ENCODE data around the gene FBXO24. TPM values are rescaled to one million over a fixed set of nuclear protein-coding genes. Genes with fewer than 3 reads are reported as not detected.

FBXO24 gene, protein sequence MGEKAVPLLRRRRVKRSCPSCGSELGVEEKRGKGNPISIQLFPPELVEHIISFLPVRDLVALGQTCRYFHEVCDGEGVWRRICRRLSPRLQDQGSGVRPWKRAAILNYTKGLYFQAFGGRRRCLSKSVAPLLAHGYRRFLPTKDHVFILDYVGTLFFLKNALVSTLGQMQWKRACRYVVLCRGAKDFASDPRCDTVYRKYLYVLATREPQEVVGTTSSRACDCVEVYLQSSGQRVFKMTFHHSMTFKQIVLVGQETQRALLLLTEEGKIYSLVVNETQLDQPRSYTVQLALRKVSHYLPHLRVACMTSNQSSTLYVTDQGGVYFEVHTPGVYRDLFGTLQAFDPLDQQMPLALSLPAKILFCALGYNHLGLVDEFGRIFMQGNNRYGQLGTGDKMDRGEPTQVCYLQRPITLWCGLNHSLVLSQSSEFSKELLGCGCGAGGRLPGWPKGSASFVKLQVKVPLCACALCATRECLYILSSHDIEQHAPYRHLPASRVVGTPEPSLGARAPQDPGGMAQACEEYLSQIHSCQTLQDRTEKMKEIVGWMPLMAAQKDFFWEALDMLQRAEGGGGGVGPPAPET
- total RNA-seq = 0.40 and 0.56 TPM in 2 replicates

DNA sequence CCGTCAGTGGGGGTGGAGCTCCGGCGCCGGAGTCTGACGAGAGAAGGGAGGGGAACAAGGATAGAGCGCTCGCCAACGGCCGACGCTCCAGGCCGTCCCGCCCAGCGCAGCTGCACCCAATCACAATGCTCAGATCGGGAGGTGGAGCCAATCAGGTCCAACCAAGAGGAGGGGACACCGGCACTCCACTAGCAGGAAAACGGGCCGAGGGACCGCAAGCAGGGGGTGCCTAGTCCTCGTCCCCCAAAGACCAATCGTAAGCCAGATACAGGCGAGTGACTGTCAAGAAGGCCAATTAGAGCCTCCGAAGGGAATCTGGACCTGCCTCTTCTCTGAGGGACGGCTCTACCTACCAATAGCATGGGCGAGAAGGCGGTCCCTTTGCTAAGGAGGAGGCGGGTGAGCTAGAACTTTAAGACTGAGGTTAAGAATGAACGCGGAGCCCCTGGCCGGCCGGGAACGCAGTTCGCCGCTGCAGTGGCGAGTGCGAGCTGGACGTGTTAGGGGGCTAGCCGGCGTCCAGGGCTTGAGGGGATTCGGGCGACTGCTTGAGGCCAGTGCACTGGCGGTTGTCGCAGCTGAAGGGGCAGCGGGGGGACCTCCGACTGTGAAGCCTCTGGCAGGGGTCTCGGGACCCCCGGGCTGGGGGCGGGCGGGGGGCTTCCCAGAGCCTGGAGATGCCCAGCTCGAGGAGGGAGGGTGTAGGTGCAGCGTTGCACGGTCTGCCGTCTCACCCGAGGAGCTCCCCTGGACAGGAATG, at the start of gene FBXO24:
Gene FBXO24 (plus strand): TSS at position 63 of the 760 bp plus-strand sequence. CDS start 298 bp downstream, at position 361.

DNA sequence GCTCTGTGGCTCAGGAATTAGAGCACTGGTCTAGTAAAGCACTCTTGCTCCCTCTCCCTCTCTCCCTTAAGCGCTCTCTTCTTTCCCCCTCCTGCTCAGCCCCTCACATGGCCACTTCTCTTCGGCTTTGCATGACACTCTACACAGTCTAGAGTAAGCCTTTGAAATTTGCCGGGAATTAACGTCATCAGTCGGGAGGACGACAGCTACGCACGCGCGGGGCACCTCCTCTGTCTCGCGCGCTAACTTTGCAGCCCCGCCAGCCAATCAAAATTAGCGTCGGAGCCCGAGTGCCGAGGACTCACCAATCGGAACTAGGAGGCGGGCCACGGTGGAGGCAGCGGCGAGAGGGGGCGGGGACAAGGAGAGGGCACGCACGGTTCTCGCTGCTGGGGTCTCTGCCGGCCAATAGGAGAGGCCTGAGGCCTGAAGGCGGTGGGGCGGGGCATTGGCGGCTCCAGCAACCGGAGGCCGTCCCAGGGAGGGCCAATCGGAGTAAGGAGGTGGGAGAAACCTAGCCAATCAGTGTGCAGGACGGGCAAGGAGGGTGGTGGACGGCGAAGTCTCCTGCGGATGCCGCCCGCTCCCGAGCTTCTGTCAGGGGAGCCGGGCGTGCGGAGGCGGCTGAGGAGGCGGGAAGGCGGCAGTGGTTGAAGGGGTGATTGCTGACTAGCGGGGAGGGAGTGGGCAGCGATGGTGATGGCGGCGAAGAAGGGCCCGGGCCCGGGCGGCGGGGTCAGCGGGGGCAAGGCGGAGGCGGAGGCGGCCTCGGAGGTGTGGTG, 47.3 kb upstream of the FBXO24 start, which contains the start of gene AGFG2:
Gene AGFG2 (plus strand): TSS at position 550 of the 782 bp plus-strand sequence. CDS start 144 bp downstream, at position 694.

DNA sequence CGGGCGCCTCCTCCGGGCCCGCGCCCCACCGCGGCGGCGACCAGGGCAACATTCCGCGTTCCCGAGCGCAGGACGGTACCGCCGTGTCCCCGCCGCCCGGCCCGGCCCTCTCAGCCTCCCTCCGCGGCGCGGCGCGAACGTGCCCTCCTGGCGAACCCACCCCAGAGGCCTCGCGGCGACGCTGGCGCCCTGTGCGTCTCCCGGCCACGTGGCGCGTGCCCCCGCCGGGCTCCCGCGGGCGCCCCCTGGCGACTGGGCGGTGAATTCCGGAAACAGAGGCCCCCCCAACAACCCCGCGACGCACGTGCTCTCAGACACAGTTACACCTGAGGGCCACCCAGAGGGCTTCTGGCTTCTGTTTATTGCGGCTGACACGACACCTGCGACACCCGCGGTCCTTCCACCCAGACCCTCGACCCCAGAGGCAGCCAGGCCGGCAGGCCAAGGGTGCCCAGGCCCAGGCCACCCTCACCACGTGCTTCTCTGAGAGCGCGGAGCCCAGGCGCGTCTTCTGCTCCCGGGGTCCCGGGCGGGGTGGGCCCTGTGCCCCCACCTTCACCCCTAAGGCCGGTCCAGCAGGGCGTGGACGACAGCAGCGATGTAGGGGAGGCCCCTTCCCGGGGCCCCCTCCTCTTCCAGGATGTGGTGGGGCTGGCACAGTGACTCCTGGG, 12.3 kb upstream of the FBXO24 start, which contains the start of gene SAP25:
Gene SAP25 (minus strand): TSS at position 210 of the 671 bp plus-strand sequence. CDS start 158 bp downstream, at position 52.

DNA sequence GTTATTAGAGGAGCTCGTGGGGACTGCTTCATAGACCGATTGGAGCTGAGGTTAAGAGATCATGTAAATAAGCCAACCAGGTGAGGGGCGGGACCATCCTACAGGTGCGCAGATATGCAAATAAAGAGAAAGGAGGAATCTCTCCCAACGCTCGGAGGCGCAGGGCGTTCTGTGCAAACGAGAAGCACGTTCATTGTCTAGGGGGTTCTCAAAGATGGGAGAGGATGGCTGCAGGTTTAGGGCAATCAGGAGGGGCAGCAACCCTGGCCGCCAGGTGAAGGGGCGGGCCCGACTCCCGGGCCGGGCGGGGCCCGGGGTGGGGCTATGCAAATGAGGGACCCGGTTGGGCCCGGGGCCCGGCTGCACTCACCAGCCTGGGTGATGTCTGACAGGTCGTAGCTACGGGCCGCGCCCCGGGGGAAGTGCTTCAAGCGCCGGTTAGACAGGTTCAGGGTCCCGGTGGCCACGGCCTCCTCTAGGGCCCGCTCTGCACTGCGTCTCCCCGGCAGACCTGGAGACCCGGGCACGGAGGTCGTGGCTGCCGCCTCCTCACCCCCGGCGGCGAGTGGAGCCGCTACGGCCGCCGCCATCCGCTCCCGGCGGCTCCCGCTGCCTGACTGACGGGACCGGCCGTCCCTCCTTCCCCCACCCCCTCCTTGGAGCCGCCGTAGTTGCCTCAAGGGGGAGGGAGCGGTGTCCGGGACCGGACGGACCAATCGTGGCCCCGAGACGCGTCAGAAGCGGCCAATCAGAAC, 440 bp upstream of the FBXO24 start, which contains the start of gene LRCH4:
Gene LRCH4 (minus strand): TSS at position 619 of the 755 bp plus-strand sequence. CDS start 29 bp downstream, at position 590.

DNA sequence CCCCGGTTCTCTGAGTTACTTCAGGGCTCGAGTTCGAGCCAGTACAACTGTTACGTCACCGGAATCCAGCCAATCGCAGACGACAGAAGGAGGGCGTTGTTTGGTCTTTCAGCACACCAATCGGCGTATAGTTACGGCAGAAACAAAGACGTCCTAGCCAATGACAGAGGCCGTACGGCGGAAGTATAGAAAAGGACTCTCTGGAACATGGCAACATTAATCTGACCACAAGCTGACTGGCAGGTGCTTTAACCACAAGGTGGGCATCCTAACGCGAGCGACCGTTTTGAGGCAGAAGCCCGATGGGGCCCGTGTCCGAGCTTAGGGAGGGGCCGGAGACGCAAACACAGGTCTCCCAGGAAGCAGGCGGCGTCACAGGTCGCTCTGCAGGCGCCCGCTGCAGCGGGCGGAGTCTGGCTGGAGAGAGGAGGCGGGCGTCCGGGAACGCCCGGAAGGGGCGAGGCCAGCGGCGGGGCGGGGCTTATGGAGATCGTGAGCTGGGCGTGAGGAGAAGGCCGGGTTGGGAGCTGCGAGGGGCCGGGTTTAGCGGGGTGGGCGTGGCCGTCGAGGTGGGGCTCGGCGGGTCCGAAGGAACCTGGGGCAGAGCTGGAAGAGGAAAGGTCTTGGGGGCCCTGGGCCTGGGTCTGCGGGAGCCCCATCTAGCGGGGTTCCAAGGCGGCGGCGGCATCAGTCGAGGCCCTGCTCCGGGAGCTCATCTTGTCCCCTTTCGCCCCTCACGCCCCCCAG, 26.0 kb downstream of the FBXO24 start, which contains the start of gene MOSPD3:
Gene MOSPD3 (plus strand): TSS at position 558 of the 747 bp plus-strand sequence. CDS start 252 bp downstream, outside the sequence.

DNA sequence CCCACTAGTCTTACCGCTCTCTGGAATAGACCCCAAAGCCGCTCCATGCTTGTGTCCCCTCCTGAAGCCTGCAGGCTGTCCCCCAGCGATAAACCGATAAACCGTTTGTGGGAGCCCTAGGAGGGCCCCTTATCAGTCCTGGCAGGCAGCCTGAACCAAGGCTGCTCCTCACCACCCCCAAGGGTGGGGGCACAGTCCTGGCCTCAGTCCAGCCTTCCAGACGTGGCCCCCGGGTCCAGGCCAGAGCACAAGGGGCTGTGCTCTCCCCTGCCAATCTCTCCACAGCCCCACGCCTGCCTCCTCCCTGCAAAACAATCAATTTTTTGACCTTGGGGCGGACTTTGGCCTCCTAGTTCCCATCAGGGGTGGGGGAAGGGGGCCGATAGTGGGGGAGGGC, 55.3 kb downstream of the FBXO24 start, which contains the start of gene TFR2:
Gene TFR2 (minus strand): TSS at position 90 of the 397 bp plus-strand sequence. CDS start 43 bp downstream, at position 47.

Other genes with a start within 250 kb of the FBXO24 start
- gene PILRB, start 228.2 kb upstream of the FBXO24 start, total RNA-seq = 7.4 and 9.9 TPM in 2 replicates
- gene PILRA, start 212.8 kb upstream of the FBXO24 start, total RNA-seq = 0.62 TPM in 1 of 2 replicates, not detected in the other
- 2.2 and 2.6 TPM in 2 replicates for gene ZCWPW1, start 157.6 kb upstream of the FBXO24 start, total RNA-seq
- gene MEPCE, start 156.5 kb upstream of the FBXO24 start, total RNA-seq = 30.6 and 42.9 TPM in 2 replicates
- 10.3 and 14.7 TPM in 2 replicates for gene PPP1R35, start 149.8 kb upstream of the FBXO24 start, total RNA-seq
- gene SPACDR, start 122.1 kb upstream of the FBXO24 start, total RNA-seq = 0.25 and 0.79 TPM in 2 replicates
- gene TSC22D4, start 107.1 kb upstream of the FBXO24 start, total RNA-seq = 21.7 and 22.2 TPM in 2 replicates
- 0.13 and 0.19 TPM in 2 replicates for gene NYAP1, start 102.4 kb upstream of the FBXO24 start, total RNA-seq
- gene AGFG2, start 47.1 kb upstream of the FBXO24 start, total RNA-seq = 6.0 and 9.1 TPM in 2 replicates
- not detected in 2 replicates for gene SAP25, start 12.4 kb upstream of the FBXO24 start, total RNA-seq
- 6.5 and 8.8 TPM in 2 replicates for gene LRCH4, start 199 bp upstream of the FBXO24 start, total RNA-seq
- gene PCOLCE, start 16.0 kb downstream of the FBXO24 start, total RNA-seq = 62.9 and 94.5 TPM in 2 replicates
- 4.0 and 6.9 TPM in 2 replicates for gene MOSPD3, start 26.2 kb downstream of the FBXO24 start, total RNA-seq
- gene TFR2, start 55.2 kb downstream of the FBXO24 start, total RNA-seq = 0.31 and 0.40 TPM in 2 replicates
- gene ACTL6B, start 70.1 kb downstream of the FBXO24 start, total RNA-seq = not detected in 2 replicates
- 84.4 and 86.5 TPM in 2 replicates for gene GNB2, start 87.4 kb downstream of the FBXO24 start, total RNA-seq
- gene GIGYF1, start 107.9 kb downstream of the FBXO24 start, total RNA-seq = 11.4 and 11.8 TPM in 2 replicates
- gene POP7, start 119.8 kb downstream of the FBXO24 start, total RNA-seq = 30.2 and 34.5 TPM in 2 replicates
- not detected in 2 replicates for gene EPO, start 134.1 kb downstream of the FBXO24 start, total RNA-seq
- not detected in 2 replicates for gene ZAN, start 147.3 kb downstream of the FBXO24 start, total RNA-seq
- gene EPHB4, start 241.2 kb downstream of the FBXO24 start, total RNA-seq = 14.1 and 16.4 TPM in 2 replicates